ENCODE results near the gene LAMC1. TPM values are rescaled to one million over a fixed set of nuclear protein-coding genes. Genes with fewer than 3 reads are reported as not detected.
A peak's percentile ranks its signal among the peaks of the same experiment; 100 is the strongest.

The LAMC1 gene
- polyA plus RNA-seq, 1 of the 3 experiments (the other 2 are of a cell fraction), result 101 TPM

GRCh38 chr1:183043872-183044854, 20.9 kb downstream of the LAMC1 start:
- Histone ChIP-seq H4K20me1 (ENCODE audit: insufficient read depth) (peaks cover 61% of the 10 kb centered on the region), H3F3A (replicated peaks; ENCODE audit: insufficient read depth) (peaks cover 29% of the 10 kb centered on the region), H3K9ac (peak overlapping the region; percentile 52; the same call in 1 of the 2 replicates), H3K27me3 (ENCODE audit: insufficient read depth) (no peaks in the 10 kb centered on the region), H2AFZ (ENCODE audit: low read depth) (no peak overlapping the region), H3K27ac (ENCODE audit: low read depth in 2 of 2, low read length in 1 of 2) (peak overlapping the region in 1 of 2 experiments; percentile 85; a peak in 2 of 4 replicates), H3K9me2 (no peaks in the 10 kb centered on the region), H3K4me2 (peak overlapping the region; percentile 37), H3K4me3 (ENCODE audit: low read depth in 2 of 2, low read length in 1 of 2) (no peak overlapping the region), H3K9me3 (no peaks in the 10 kb centered on the region), H3K36me3 (replicated peaks in 1 of 2; ENCODE audit: control insufficient read depth in 1 of 2, insufficient read depth in 2 of 2, low read length in 1 of 2) (no peaks in the 10 kb centered on the region), H3K79me2 (ENCODE audit: insufficient read depth) (peaks cover 100% of the 10 kb centered on the region), H3K4me1 (ENCODE audit: control insufficient read depth in 1 of 2, insufficient read depth in 2 of 2, low read depth in 1 of 2, low read length in 1 of 2) (peaks cover 32 to 54% of the 10 kb centered on the region in 2 experiments)
- CTCF ChIA-PET, result no interaction called here
- WGBS (ENCODE audit: low lambda C conversion rate), result 70% methylated on average over 7 of the region's 7 CpGs
- no peak for TF ChIP-seq FOSL2 (IDR thresholded peaks at IDR 0.05; ENCODE audit: borderline replicate concordance, low read depth)
- no peak for TF ChIP-seq ELF1 (IDR thresholded peaks at IDR 0.05)
- TF ChIP-seq RFX5 (IDR thresholded peaks at IDR 0.05; ENCODE audit: low read length), result no peak
- no peak for TF ChIP-seq GATA2 (CRISPR knock-in tag; IDR thresholded peaks at IDR 0.05)
- TF ChIP-seq RXRA (IDR thresholded peaks at IDR 0.05; ENCODE audit: borderline replicate concordance, low read depth), result no peak
- no peak for TF ChIP-seq MAX (IDR thresholded peaks at IDR 0.05; ENCODE audit: low read depth)
- TF ChIP-seq FOXJ3 (CRISPR knock-in tag; IDR thresholded peaks at IDR 0.05), result no peak
- TF ChIP-seq JUND (IDR thresholded peaks at IDR 0.05), result no peak
- TF ChIP-seq CHD2 (IDR thresholded peaks at IDR 0.05; ENCODE audit: low read length, partially characterized antibody), result no peak
- TF ChIP-seq RCOR1 (IDR thresholded peaks at IDR 0.05; ENCODE audit: low read length), result no peak
- TF ChIP-seq CTCF (IDR thresholded peaks at IDR 0.05), result no peak
- TF ChIP-seq SMC3 (IDR thresholded peaks at IDR 0.05; ENCODE audit: low read depth, low read length), result no peak
- no peak for TF ChIP-seq EZH2phosphoT487 (IDR thresholded peaks at IDR 0.05; ENCODE audit: borderline replicate concordance, low read depth)
- no peak for TF ChIP-seq NFIC (IDR thresholded peaks at IDR 0.05; ENCODE audit: borderline replicate concordance)
- no peak for DNase-seq
- POLR2A ChIA-PET, result interaction anchor here (0.6 kb wide), 1 partner anchor 62 kb away, joined by 3 read pairs; no protein-coding TSS in a partner anchor

All from SK-N-SH (cell line).